H9 (cell line): ENCODE results near the gene RAMAC. TPM values are rescaled to one million over a fixed set of nuclear protein-coding genes. Genes with fewer than 3 reads are reported as not detected.

Experiments
- DNase-seq: peaks from one replicate; pipeline ENCODE4 v3.0.0-alpha.2; 2017
- H2AFZ ChIP-seq: one replicate; pipeline ENCODE4 v1.6.1; 2013; ENCODE audit warnings: mild to moderate bottlenecking, low read length, control low read depth, moderate library complexity
- H2AK5ac ChIP-seq: 2 replicates; pipeline ENCODE4 v1.6.1; 2013; ENCODE audit warnings: low read length, control low read depth, mixed read lengths; ENCODE audit not compliant: insufficient read length
- H2BK120ac ChIP-seq: one replicate; pipeline ENCODE4 v1.6.1; 2013; ENCODE audit warnings: low read depth, mild to moderate bottlenecking, low read length, control low read depth, inconsistent platforms; ENCODE audit not compliant: poor library complexity, severe bottlenecking
- H2BK12ac ChIP-seq: 2 replicates; pipeline ENCODE4 v1.6.1; 2013; ENCODE audit warnings: low read length, control low read depth, mixed read lengths, low read depth; ENCODE audit not compliant: insufficient read length
- H2BK15ac ChIP-seq: 2 replicates; pipeline ENCODE4 v1.6.1; 2013; ENCODE audit warnings: low read depth, low read length, control low read depth
- H2BK20ac ChIP-seq: one replicate; pipeline ENCODE4 v1.6.1; 2013; ENCODE audit warnings: low read depth, mild to moderate bottlenecking, low read length, control low read depth, inconsistent platforms; ENCODE audit not compliant: poor library complexity, severe bottlenecking
- H2BK5ac ChIP-seq: 2 replicates; pipeline ENCODE4 v1.6.1; 2013; ENCODE audit warnings: low read length, control low read depth, mixed read lengths; ENCODE audit not compliant: insufficient read length
- H3K14ac ChIP-seq: 2 replicates; pipeline ENCODE4 v1.6.1; 2013; ENCODE audit warnings: low read length, control low read depth; ENCODE audit not compliant: insufficient read depth
- H3K18ac ChIP-seq: 2 replicates; pipeline ENCODE4 v1.6.1; 2013; ENCODE audit warnings: low read depth, mild to moderate bottlenecking, mixed read lengths, low read length, control low read depth; ENCODE audit not compliant: insufficient read length
- H3K23ac ChIP-seq: 2 replicates; pipeline ENCODE4 v1.6.1; 2013; ENCODE audit warnings: low read length, control low read depth, mixed read lengths, low read depth; ENCODE audit not compliant: insufficient read length
- H3K23me2 ChIP-seq: 2 replicates; pipeline ENCODE4 v1.6.1; 2013; ENCODE audit warnings: low read depth, mild to moderate bottlenecking, mixed read lengths, low read length, control low read depth; ENCODE audit not compliant: insufficient read length, poor library complexity, severe bottlenecking
- H3K27ac ChIP-seq: 2 replicates; pipeline ENCODE4 v1.5.1; 2013; ENCODE audit warnings: low read length, control low read depth, mixed read lengths, low read depth; ENCODE audit not compliant: insufficient read length
- H3K27me3 ChIP-seq: 2 replicates; pipeline ENCODE4 v1.6.1; 2013; ENCODE audit warnings: low read length, control low read depth, inconsistent platforms; ENCODE audit not compliant: insufficient read depth
- H3K4ac ChIP-seq: 2 replicates; pipeline ENCODE4 v1.6.1; 2013; ENCODE audit warnings: low read depth, mild to moderate bottlenecking, control low read depth, inconsistent platforms, low read length, moderate library complexity
- H3K4me1 ChIP-seq: 2 replicates; pipeline ENCODE4 v1.6.1; 2013; ENCODE audit warnings: low read length, control low read depth, inconsistent platforms; ENCODE audit not compliant: insufficient read depth
- H3K4me2 ChIP-seq: 2 replicates; pipeline ENCODE4 v1.6.1; 2013; ENCODE audit warnings: low read length, control low read depth, mixed read lengths; ENCODE audit not compliant: insufficient read length, insufficient read depth
- H3K56ac ChIP-seq: 2 replicates; pipeline ENCODE4 v1.6.1; 2013; ENCODE audit warnings: low read depth, mild to moderate bottlenecking, mixed read lengths, low read length, control low read depth; ENCODE audit not compliant: insufficient read length
- H3K79me1 ChIP-seq: 2 replicates; pipeline ENCODE4 v1.6.1; 2013; ENCODE audit warnings: low read depth, mild to moderate bottlenecking, moderate library complexity, low read length, control low read depth, inconsistent platforms; ENCODE audit not compliant: insufficient read depth, poor library complexity, severe bottlenecking
- H3K79me2 ChIP-seq: 2 replicates; pipeline ENCODE4 v1.6.1; 2013; ENCODE audit warnings: low read length, control low read depth, inconsistent platforms; ENCODE audit not compliant: insufficient read depth
- H3K9ac ChIP-seq: 2 replicates; pipeline ENCODE4 v1.6.1; 2013; ENCODE audit warnings: low read length, control low read depth, mixed read lengths; ENCODE audit not compliant: insufficient read length; ENCODE audit errors: extremely low read depth
- H3K9me3 ChIP-seq: one replicate; pipeline ENCODE4 v1.6.1; 2013; ENCODE audit warnings: low read depth, low read length, inconsistent platforms; ENCODE audit not compliant: control insufficient read depth
- H3T11ph ChIP-seq: one replicate; pipeline ENCODE4 v1.6.1; 2013; ENCODE audit warnings: mild to moderate bottlenecking, low read length, control low read depth, inconsistent platforms
- H4K20me1 ChIP-seq: one replicate; pipeline ENCODE4 v1.6.1; 2013; ENCODE audit not compliant: control insufficient read depth, insufficient read length, insufficient read depth
- H4K5ac ChIP-seq: 2 replicates; pipeline ENCODE4 v1.6.1; 2013; ENCODE audit warnings: low read depth, mild to moderate bottlenecking, mixed read lengths, low read length, control low read depth; ENCODE audit not compliant: insufficient read length
- H4K8ac ChIP-seq: replicated peaks from 2 replicates; pipeline ENCODE4 v1.6.1; 2013; ENCODE audit warnings: low read length, control low read depth, mixed read lengths, low read depth; ENCODE audit not compliant: insufficient read length
- H4K91ac ChIP-seq: 2 replicates; pipeline ENCODE4 v1.6.1; 2013; ENCODE audit warnings: low read depth, mild to moderate bottlenecking, moderate library complexity, mixed read lengths, low read length, control low read depth; ENCODE audit not compliant: insufficient read length
- H3K27ac Mint-ChIP-seq, 3 experiments: 2 replicates in 2 of 3; 3 replicates in 1 of 3; pipeline ENCODE4 v1.8.0; 2020 to 2021; ENCODE audit warnings: mixed read lengths in 3 of 3, mild to moderate bottlenecking in 1 of 3, moderate library complexity in 1 of 3
- H3K27me3 Mint-ChIP-seq: 2 replicates; pipeline ENCODE4 v1.8.0; 2021; ENCODE audit warnings: low read depth, mild to moderate bottlenecking, moderate library complexity, mixed read lengths
- H3K36me3 Mint-ChIP-seq, 3 experiments: 2 replicates in 2 of 3; 3 replicates in 1 of 3; pipeline ENCODE4 v1.8.0; 2020 to 2021; ENCODE audit warnings: low read depth in 3 of 3, mixed read lengths in 3 of 3; ENCODE audit not compliant: insufficient read depth in 1 of 3
- H3K4me1 Mint-ChIP-seq, 2 experiments: 2 replicates each; pipeline ENCODE4 v1.8.0; 2020; ENCODE audit warnings: mixed read lengths in 2 of 2
- H3K4me3 Mint-ChIP-seq, 2 experiments: 2 replicates in 1 of 2; 3 replicates in 1 of 2; pipeline ENCODE4 v1.8.0; 2020 to 2021; ENCODE audit warnings: mild to moderate bottlenecking in 2 of 2, mixed read lengths in 2 of 2, moderate library complexity in 1 of 2
- H3K9me3 Mint-ChIP-seq, 2 experiments: 2 replicates in 1 of 2; 3 replicates in 1 of 2; pipeline ENCODE4 v1.8.0; 2020; ENCODE audit warnings: mild to moderate bottlenecking in 2 of 2, mixed read lengths in 2 of 2, moderate library complexity in 1 of 2
- WGBS: extraction: QIAGEN DNeasy Blood & Tissue Kit; methylation state at CpG from one replicate; pipeline ENCODE4 v1.1.7; 2013; ENCODE audit warnings: missing lambda C conversion rate, low lambda C conversion rate, mixed read lengths; ENCODE audit not compliant: insufficient read length; ENCODE audit errors: extremely low coverage; 5-methylcytosine and 5-hydroxymethylcytosine counted together
- total RNA-seq: library from RNA; stranded (reverse); gene quantifications from 2 replicates; pipeline ENCODE4 v1.2.1, GENCODE V29; 2021
- TF ChIP-seq, protein P1 (sequence below): fragments of 200-600 bp; sonication (generic); conservative IDR thresholded peaks from 3 replicates; pipeline ENCODE4 v1.8.0; 2021; ENCODE audit warnings: antibody characterized with exemption, mild to moderate bottlenecking

The RAMAC gene
- total RNA-seq, 1 experiment from 2014 or later: 35.8 TPM

DNA sequence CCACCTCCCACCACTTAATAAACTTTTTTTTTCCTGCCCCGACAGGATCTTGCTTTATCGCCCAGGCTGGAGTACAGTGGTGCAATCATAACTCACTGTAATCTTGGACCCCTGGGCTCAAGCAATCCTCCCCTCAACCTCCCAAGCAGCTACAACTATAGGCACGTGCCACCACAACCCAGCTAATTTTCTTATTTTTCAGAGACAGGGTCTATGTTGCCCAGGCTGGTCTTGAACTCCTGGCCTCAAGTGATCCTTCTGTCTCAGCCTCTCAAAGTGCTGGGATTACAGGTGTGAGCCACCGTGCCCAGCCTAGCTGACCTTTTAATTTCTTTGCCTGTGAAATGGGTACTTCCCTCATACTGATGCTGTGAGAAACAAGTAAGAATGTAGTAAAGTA, 29.4 kb downstream of the RAMAC start:
- Histone ChIP-seq H3K18ac (no peak overlapping the region), H4K5ac (no peak overlapping the region), H3K79me2 (no peaks in the 10 kb centered on the region), H2AFZ (no peak overlapping the region), H2BK12ac (no peak overlapping the region), H3K4ac (no peak overlapping the region), H3K27me3 (no peaks in the 10 kb centered on the region), H2BK15ac (no peak overlapping the region), H3K23me2 (peaks cover 5% of the 10 kb centered on the region), H3K14ac (no peak overlapping the region), H3K9me3 (no peaks in the 10 kb centered on the region), H3T11ph (no peak overlapping the region), H2BK20ac (no peak overlapping the region), H3K4me1 (no peaks in the 10 kb centered on the region), H4K20me1 (no peaks in the 10 kb centered on the region), H3K79me1 (no peaks in the 10 kb centered on the region), H3K4me2 (no peak overlapping the region), H3K56ac (no peak overlapping the region), H4K91ac (no peak overlapping the region), H2AK5ac (no peak overlapping the region), H2BK120ac (no peak overlapping the region), H3K9ac (no peak overlapping the region), H2BK5ac (no peak overlapping the region), H4K8ac (no peak overlapping the region), H3K23ac (no peak overlapping the region), H3K27ac (no peak overlapping the region)
- TF ChIP-seq, protein P1, sequence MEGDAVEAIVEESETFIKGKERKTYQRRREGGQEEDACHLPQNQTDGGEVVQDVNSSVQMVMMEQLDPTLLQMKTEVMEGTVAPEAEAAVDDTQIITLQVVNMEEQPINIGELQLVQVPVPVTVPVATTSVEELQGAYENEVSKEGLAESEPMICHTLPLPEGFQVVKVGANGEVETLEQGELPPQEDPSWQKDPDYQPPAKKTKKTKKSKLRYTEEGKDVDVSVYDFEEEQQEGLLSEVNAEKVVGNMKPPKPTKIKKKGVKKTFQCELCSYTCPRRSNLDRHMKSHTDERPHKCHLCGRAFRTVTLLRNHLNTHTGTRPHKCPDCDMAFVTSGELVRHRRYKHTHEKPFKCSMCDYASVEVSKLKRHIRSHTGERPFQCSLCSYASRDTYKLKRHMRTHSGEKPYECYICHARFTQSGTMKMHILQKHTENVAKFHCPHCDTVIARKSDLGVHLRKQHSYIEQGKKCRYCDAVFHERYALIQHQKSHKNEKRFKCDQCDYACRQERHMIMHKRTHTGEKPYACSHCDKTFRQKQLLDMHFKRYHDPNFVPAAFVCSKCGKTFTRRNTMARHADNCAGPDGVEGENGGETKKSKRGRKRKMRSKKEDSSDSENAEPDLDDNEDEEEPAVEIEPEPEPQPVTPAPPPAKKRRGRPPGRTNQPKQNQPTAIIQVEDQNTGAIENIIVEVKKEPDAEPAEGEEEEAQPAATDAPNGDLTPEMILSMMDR: no peak
- Mint-ChIP-seq H3K4me1 (peaks cover 24 to 27% of the 10 kb centered on the region in 2 experiments), H3K36me3 (peaks cover 12 to 40% (median 30%) of the 10 kb centered on the region in 3 experiments), H3K27ac (no peak overlapping the region), H3K4me3 (no peak overlapping the region), H3K9me3 (peaks cover 5 to 10% of the 10 kb centered on the region in 2 experiments; a peak in 3 of 5 replicates), H3K27me3 (peaks cover 3% of the 10 kb centered on the region; the same call in 1 of the 2 replicates)
- WGBS: no CpG with 5 or more reads among the region's 4 CpGs
- no peak for DNase-seq
